ENCODE data around the gene RAB22A.
"Not testable (repeated sequence)": the region's sequence is repeated elsewhere in the genome, so short reads cannot be mapped to it uniquely, and the experiment has no call there.

The RAB22A gene

DNA sequence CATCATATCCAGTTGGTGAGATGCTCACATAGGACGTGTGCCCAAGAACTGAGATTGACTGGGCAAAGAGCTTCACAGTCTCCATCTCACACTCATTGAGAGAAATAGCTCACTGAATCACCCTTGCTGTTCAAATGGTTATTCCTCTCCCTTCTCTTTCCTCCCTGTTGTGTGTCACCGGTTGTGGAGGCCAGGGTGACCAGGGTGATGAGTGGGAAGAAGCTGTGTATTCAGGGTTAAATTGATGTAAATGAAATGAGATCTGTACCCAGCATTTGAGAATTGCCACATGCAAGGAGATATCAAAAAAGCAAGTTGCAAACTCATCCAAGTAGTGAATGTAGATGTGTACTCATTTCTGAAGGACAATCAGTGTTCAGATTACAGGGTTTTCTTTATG, 43.0 kb downstream of the RAB22A start:
- DNase-seq = no peak

- no peak for DNase-seq
These were observed 49.9 kb downstream of the RAB22A start for GRCh38 chr20:58359441-58359840.

- no peak for DNase-seq
These were observed 51.4 kb downstream of the RAB22A start for GRCh38 chr20:58360936-58361335.

DNA sequence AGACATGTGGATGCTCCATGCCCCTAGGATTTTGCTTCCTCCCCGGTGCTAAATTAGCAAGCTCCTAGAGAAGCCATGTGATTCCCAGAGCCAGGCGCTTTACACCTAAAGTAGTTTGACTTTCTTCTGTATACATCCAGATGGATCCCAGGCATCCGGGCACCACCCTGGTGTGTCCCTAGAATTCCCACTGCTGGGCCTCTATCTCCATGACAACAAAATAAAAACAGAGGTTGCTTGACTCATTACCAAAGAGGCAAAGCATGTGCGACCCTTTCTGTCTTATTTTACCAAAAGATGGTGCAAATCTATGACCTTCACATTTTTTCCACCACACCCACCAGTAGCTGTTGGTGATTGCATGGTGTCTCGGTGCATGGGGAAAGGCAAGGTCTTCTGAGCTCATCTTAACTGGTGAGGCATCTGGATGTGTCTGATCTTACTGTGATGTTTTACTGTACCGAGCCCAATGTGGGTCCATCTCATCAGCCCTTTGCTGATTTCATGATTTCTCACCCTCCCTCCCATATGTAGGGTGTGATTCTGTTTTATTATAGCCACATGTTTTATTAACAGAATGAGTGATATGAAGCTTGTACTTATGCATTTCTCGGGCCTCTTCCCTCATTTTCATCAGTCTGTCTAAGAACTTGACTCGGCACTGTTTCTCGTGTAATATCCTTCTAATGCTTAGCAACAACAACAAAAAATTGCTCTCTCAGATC, 52.1 kb downstream of the RAB22A start:
- no peak for DNase-seq

GRCh38 chr20:58362206-58362516, 52.6 kb downstream of the RAB22A start:
- no peak for DNase-seq

GRCh38 chr20:58362970-58363369, 53.5 kb downstream of the RAB22A start:
- DNase-seq = no peak

DNA sequence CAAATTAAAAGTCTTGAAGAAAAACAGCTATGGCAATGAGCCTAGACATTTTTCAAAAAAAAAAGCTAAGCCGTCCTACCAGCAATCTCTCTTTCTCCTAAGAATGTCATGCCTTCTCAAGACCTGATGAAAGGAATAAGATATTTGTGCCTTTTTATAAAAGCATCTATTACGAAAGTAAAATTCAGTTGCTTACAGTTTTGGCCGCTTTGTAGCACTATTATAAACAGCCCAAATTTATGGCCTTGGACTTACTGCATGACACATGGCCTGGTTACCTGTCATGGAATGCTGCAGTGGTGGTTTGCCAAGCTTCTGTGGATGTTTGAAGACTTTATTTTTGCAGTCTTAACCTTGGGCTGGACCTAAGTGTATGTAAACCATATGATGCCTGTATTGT, 57.4 kb downstream of the RAB22A start:
- no peak for DNase-seq

- no peak for DNase-seq
These were observed 63.3 kb downstream of the RAB22A start for GRCh38 chr20:58372806-58373205.

- DNase-seq = not testable (repeated sequence)
These were observed 63.8 kb downstream of the RAB22A start for GRCh38 chr20:58373296-58373695.

GRCh38 chr20:58374027-58374850, 64.7 kb downstream of the RAB22A start:
- DNase-seq = no peak

GRCh38 chr20:58374906-58375758, 65.6 kb downstream of the RAB22A start:
- DNase-seq = no peak

DNA sequence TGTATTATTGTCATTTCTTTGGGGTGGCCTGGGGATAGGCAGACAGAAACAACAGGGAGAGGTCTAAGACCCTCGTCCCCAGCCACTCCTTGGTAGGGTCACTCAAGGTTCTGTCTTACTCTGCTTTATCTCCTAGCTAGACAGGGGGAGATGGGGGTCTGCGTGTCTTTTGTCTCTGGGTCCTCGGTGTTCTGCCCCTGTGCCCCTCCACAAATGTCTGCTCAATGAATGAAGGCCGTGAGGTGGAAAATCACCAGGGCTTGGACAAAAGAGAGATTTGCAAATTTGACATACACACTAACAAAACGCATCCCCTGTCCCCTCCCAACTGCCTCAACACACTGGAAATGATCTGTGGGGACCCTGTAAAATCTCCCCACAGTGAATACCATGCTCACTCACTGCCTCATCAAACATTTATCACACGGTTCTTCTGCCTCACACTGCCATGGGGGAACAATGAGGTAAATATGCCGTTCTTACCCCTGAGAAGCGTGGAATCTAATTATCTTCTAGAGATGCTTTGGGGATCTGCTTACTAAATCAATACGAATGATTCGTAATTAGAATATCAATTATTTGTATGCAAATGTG, 66.3 kb downstream of the RAB22A start:
- no peak for DNase-seq

DNA sequence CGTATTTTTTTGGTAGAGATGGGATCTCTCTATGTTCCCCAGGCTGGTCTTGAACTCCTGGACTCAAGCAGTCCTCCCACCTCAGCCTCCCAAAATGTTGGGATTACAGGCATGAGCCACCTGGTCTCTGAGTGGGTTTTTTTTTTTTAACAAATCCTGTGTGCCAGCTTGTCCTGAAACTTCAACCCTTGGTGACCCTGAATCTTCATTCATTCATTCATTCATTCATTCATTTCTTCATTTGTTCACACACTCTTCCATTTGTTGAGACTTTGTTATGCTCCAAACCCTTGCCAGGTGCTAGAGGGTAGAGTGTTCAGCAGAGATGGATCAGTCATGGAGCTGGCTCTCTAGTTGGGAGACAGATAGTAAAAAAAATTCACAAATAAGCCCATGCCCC, 67.5 kb downstream of the RAB22A start:
- DNase-seq = no peak

DNA sequence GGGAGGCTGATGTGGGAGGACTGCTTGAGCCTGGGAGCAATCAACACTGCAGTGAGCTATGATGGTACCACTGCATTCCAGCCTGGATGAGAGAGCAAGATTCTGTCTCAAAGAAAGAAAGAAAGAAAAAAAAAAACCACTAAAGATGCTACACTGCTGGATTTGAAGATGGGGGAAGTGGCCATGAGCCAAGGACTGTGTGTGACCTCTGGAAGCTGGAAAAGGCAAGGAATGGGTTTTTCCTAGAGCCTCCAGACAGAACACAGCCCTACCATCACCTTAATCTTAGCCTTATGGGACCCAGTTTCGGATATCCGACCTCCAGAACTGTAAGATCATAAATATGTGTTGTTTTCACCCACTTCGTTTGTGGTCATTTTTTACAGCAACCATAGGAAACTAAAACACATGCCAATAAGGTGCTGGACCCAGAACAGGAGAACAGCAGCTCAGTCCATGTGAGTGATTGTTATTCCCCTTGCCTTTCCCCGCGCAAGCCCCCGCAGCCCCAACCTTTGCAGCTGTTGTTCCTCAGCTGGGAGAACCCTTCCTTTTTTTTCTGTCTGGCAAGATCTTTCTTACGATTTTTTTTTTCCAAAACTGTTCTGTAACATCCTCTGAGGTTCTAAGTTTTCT, 68.4 kb downstream of the RAB22A start:
- DNase-seq = no peak

GRCh38 chr20:58378704-58379103, 69.2 kb downstream of the RAB22A start:
- DNase-seq = no peak

DNA sequence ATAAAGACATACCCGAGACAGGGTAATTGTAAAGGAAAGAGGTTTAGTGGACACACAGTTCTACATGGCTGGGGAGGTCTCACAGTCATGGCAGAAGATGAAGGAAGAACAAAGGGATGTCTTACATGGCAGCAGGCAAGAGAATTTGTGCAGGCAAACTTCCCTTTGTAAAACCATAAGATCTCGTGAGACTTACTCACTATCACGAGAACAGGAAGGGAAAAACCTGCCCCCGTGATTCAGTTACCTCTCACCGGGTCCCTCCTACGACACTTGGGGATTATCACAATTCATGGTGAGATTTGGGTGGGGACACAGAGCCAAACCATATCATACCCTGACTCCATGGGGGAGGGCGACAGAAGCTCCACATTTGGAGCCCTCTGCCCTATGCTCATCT, 72.1 kb downstream of the RAB22A start:
- no peak for DNase-seq

GRCh38 chr20:58382096-58382495, 72.6 kb downstream of the RAB22A start:
- no peak for DNase-seq

DNA sequence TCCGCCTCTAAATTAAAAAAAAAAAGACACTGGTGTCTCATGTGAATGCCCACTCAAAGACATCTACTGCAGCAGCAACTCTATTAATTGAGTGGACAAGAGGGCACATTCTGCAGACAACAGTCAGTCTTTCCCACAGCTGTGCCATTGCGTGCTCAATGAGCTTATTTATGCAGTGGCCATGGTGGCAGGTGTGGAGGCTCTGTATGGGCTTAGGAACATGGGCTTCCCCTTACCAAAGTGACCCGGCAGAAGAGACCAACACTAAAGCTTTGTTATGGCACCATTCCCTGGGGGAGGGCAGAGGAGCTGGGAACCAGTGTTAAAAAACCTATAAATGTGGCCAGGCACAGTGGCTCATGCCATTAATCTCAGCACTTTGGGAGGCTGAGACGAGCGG, 75.3 kb downstream of the RAB22A start:
- DNase-seq = no peak

DNA sequence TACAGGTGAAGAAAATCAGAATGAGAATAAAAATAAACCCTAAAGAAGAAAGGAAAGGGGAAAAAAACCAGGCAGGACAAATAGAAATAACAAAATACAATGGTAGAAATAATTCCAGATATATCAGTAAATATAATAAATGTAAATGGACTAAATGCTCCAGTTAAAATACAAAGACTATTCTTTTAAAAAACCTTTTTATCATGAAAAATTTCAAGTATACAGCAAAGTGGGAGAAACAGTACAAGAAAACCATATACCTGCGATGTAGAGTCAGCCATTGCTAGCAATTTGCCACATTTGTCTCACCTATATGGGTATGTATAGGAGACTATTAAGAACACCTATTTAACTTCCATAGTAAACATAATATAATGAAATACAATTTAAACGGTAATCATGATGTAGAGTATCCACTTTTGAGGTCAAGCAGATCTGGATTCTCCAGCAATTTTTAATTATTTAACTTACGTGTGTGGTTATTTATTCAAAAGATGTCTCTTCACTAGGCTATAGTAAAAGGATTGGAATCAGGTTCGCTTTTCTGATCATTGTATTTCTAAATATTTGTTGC, 78.6 kb downstream of the RAB22A start:
- DNase-seq = no peak

GRCh38 chr20:58388882-58389323, 79.4 kb downstream of the RAB22A start, which contains the start of gene VAPB:
VAPB (plus strand) TSS chr20:58389229; CDS start chr20:58389460, 231 bp downstream.
- DNase-seq = peak; percentile 91 to 92

- DNase-seq = peak in 1 of 2 experiments; percentile 16
These were observed 79.9 kb downstream of the RAB22A start for GRCh38 chr20:58389324-58389967.
